ENCODE measurements around the gene CASP1. TPM values are rescaled to one million over a fixed set of nuclear protein-coding genes. Genes with fewer than 3 reads are reported as not detected.
"Not testable (repeated sequence)": the region's sequence is repeated elsewhere in the genome, so short reads cannot be mapped to it uniquely, and the experiment has no call there.

CASP1 gene
- total RNA-seq, 2 donors from 2014 or later, result 1.3 to 5.4 TPM

DNA sequence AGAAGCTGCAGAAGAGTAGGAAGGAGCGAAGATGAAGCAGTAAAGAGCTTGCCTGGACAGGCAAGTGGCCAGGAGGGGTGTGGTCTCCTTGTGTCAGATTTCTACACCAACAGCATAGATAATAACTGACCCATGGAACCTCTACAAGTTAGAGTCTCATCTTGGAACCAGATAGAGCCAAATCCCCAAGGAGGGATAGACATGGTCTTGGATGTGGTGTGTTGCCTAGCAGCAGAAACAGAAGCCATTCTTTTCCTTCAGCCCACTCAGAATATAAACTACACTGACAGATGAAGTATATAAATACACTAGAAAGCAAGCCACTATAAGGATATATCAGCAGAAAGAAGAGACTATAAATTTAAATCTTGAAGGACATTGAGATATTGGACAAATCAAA is 14.5 kb upstream of the CASP1 start:
- no peak for DNase-seq
- intact Hi-C loops (cut with DNase I), result no loop called here
- 95 to 100% methylated on average over 1 of the region's 1 CpG for WGBS, 2 donors
- no peak overlapping the region for H3K27ac ChIP-seq
- H3K27me3 ChIP-seq, result no peaks in the 10 kb centered on the region
- H3K4me1 ChIP-seq, result no peaks in the 10 kb centered on the region
- H3K4me3 ChIP-seq, result no peak overlapping the region
- H3K36me3 ChIP-seq (replicated peaks in 1 of 2; ENCODE audit: insufficient read depth in 1 of 2, low read depth in 2 of 2), result no peaks in the 10 kb centered on the region
- H3K9me3 ChIP-seq, result no peaks in the 10 kb centered on the region
- TF ChIP-seq, protein P1, sequence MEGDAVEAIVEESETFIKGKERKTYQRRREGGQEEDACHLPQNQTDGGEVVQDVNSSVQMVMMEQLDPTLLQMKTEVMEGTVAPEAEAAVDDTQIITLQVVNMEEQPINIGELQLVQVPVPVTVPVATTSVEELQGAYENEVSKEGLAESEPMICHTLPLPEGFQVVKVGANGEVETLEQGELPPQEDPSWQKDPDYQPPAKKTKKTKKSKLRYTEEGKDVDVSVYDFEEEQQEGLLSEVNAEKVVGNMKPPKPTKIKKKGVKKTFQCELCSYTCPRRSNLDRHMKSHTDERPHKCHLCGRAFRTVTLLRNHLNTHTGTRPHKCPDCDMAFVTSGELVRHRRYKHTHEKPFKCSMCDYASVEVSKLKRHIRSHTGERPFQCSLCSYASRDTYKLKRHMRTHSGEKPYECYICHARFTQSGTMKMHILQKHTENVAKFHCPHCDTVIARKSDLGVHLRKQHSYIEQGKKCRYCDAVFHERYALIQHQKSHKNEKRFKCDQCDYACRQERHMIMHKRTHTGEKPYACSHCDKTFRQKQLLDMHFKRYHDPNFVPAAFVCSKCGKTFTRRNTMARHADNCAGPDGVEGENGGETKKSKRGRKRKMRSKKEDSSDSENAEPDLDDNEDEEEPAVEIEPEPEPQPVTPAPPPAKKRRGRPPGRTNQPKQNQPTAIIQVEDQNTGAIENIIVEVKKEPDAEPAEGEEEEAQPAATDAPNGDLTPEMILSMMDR (IDR thresholded peaks at IDR 0.05), result no peak
- TF ChIP-seq POLR2A (IDR thresholded peaks at IDR 0.05), result no peak
- no peak for ATAC-seq

DNA sequence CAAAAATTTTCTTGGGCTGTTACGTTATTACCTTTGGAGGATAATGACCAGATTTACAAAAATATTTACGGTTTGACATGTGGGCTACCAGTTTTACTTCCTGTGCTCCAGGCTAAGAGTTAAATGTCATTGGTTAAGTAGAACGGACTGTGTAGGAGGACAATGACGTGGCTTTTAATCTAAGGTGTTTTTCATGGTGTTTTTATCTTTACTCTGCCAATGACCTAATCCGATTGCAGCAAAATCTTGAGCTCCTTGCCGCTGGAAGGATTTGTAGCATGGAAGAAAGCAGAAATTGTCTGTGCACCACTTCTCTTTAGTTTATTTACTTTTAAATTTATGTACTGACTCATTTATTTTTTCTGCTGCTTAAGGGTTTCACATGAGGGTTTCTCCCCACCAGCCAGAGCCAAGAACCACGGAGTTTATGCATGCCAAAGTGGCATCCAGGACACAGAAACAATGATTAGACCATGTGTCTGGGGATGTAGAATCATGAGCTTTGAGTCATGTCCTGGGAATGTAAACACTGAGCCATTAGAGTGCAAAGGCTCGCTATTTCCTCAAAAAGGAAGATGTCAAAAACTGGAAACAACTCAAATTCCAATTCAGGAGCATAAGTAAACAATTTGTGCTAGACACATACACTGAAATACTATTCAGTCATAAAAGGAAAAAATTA is 12.1 kb upstream of the CASP1 start:
- ATAC-seq (no peak), DNase-seq (peak in 1 of 4 donors; percentile 20)
- Histone ChIP-seq H3K36me3 (replicated peaks in 1 of 2; ENCODE audit: insufficient read depth in 1 of 2, low read depth in 2 of 2) (no peaks in the 10 kb centered on the region), H3K27ac (no peak overlapping the region), H3K4me3 (no peak overlapping the region), H3K4me1 (no peaks in the 10 kb centered on the region), H3K27me3 (no peaks in the 10 kb centered on the region), H3K9me3 (no peaks in the 10 kb centered on the region)
- TF ChIP-seq POLR2A (IDR thresholded peaks at IDR 0.05), result no peak
- TF ChIP-seq, protein P1 (IDR thresholded peaks at IDR 0.05), result no peak
- intact Hi-C loops (cut with DNase I), result no loop called here
- WGBS, 2 donors, result 67 to 72% methylated on average over 8 of the region's 8 CpGs

DNA sequence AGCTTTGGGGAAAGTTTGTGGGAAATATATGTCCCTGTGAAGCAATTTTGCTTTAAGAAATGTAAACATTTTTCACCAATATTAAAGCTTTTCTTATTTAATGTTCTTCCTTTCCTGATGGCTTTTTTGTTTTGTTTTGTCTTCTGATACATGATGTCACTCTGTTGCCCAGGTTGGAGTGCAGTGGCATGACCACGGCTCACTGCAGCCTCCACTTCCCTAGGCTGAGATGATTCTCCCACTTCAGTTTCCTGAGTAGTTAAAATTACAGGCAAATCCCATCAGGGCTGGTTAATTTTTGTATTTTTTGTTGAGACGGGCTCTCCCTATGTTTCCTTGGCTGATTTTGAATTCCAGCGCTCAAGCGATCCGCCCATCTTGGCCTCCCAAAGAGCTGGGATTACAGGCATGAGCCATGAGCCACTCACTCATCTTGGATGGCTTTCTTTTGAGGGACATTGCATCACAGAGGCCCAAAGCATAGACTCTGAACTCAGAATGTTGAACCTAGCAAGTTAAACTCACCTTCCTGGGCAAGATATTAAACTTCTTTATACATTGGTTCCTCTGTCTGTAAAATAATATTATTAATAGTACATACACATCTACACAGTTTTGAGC is 10.8 kb upstream of the CASP1 start:
- WGBS, 2 donors, result 92 to 94% methylated on average over 5 of the region's 5 CpGs
- H3K27ac ChIP-seq, result no peak overlapping the region
- DNase-seq (no peak), ATAC-seq (no peak)
- no peaks in the 10 kb centered on the region for H3K4me1 ChIP-seq
- no peak overlapping the region for H3K4me3 ChIP-seq
- H3K27me3 ChIP-seq, result no peaks in the 10 kb centered on the region
- no peaks in the 10 kb centered on the region for H3K36me3 ChIP-seq (replicated peaks in 1 of 2; ENCODE audit: insufficient read depth in 1 of 2, low read depth in 2 of 2)
- H3K9me3 ChIP-seq, result no peaks in the 10 kb centered on the region
- intact Hi-C loops (cut with DNase I), result no loop called here
- TF ChIP-seq, protein P1 (IDR thresholded peaks at IDR 0.05), result no peak
- TF ChIP-seq POLR2A (IDR thresholded peaks at IDR 0.05), result no peak

DNA sequence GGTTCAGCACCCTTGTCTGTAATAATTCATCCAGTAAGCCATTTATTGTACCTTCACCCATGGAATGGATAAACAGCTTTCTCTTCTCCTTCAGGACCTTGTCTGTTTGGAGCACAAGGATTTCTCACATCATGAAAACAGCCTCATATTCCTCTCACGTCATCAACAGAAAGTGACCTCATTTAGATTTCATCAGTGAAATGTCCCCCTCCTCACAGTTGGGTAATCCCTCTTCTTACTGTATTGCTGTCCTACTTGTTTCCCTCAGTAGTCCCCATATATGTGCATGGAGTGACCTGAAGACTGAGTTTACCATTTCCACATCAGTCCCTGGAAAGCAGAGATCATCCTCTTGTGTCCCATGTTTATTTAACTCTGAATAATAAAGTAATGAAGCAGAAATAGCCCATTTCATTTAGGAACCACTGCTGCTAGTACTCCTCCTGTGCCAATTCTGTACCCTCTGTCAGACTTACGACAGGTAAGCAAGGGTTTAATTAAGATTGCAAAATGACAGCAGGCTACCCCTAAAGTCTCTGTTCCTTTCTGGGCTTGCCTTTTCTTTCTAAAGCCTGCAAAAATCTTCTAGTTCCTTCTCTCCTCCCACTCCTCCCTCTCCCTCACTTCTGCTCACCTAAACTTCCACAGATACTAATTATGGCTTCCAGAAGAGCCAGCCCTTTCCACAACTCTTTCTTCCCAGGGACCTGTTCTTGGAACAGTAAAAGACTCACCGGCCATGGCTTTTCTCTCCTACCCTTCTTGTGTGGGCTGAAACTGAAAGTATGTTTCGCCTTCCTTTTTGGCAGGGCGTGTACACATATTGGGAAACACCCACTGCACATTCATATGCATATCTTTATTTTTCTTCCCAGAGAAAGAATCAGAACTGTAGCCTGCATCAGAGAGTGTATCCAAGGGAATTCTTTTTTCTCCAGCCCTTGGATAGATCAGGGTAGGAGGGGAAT is 9.9 kb upstream of the CASP1 start, which contains the start of gene CARD16:
Gene CARD16 (minus strand): TSS at position 779 of the 968 bp plus-strand sequence. CDS start 38 bp downstream, at position 741.
- not testable (repeated sequence) for H3K4me1 ChIP-seq
- 50 to 62% methylated on average over 5 of the region's 5 CpGs for WGBS, 2 donors

GRCh38 chr11:105042178-105042577 is 7.2 kb upstream of the CASP1 start:
- ATAC-seq, result no peak
- Histone ChIP-seq H3K4me3 (no peak overlapping the region), H3K4me1 (no peaks in the 10 kb centered on the region), H3K9me3 (no peaks in the 10 kb centered on the region), H3K27me3 (no peaks in the 10 kb centered on the region), H3K36me3 (replicated peaks in 1 of 2; ENCODE audit: insufficient read depth in 1 of 2, low read depth in 2 of 2) (no peaks in the 10 kb centered on the region), H3K27ac (no peak overlapping the region)
- WGBS, 2 donors, result 49 to 57% methylated on average over 3 of the region's 3 CpGs
- DNase-seq, result no peak
- TF ChIP-seq POLR2A (IDR thresholded peaks at IDR 0.05), result no peak
- TF ChIP-seq, protein P1 (IDR thresholded peaks at IDR 0.05), result no peak
- intact Hi-C loops (cut with DNase I), result no loop called here

More for the DNA sequence above, 9.9 kb upstream of the CASP1 start, which contains the start of gene CARD16:
- intact Hi-C loops (cut with DNase I); H3K9me3 ChIP-seq; H3K4me3 ChIP-seq; H3K36me3 ChIP-seq (replicated peaks in 1 of 2; ENCODE audit: insufficient read depth in 1 of 2, low read depth in 2 of 2); H3K27me3 ChIP-seq: not testable (repeated sequence)
- DNase-seq (peak in 3 of 4 donors; percentile 17 to 38 (median 17)), ATAC-seq (peak; percentile 45)
- peak within 1 kb of the TSS in 1 of 4 donors; percentile 42 for H3K27ac ChIP-seq
